Measurements from ENCODE around the gene MUC5AC. TPM values are rescaled to one million over a fixed set of nuclear protein-coding genes. Genes with fewer than 3 reads are reported as not detected.

The MUC5AC gene
- total and polyA plus RNA-seq, 10 donors = under 0.01 TPM; not detected in 8

DNA sequence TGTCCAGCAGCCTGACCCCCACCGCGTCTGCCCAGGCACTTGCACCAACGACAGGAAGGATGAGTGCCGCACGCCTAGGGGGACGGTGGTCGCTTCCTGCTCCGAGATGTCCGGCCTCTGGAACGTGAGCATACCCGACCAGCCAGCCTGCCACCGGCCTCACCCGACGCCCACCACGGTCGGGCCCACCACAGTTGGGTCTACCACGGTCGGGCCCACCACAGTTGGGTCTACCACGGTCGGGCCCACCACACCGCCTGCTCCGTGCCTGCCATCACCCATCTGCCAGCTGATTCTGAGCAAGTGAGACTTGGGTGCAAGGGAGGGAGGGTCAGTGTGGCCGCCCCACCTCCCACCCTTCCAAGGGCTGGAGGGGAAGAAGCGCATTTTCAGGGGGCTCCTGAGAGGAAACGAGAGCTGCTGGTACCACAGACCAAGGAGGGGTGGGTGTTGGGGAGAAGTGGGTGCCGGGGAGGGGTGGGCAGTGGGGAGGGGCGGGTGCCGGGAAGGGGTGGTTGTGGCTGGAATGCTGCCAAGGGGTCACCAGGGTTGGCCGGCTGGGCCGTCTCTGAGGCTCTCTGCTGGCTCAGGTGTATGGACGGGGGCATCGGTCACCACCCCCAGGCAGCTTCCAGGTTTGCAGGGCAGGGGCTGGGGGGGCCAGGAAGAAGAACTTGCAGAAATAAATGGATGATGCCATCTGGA lies 37.4 kb downstream of the MUC5AC start:
- 80 to 93% (median 88%) methylated on average over 22 to 32 of the region's 32 CpGs for WGBS, 5 donors
- no peaks in the 10 kb centered on the region for H3K9me3 ChIP-seq
- no peak overlapping the region for H3K27ac ChIP-seq
- TF ChIP-seq POLR2AphosphoS5 (IDR thresholded peaks at IDR 0.05) = no peak
- TF ChIP-seq, protein P1, sequence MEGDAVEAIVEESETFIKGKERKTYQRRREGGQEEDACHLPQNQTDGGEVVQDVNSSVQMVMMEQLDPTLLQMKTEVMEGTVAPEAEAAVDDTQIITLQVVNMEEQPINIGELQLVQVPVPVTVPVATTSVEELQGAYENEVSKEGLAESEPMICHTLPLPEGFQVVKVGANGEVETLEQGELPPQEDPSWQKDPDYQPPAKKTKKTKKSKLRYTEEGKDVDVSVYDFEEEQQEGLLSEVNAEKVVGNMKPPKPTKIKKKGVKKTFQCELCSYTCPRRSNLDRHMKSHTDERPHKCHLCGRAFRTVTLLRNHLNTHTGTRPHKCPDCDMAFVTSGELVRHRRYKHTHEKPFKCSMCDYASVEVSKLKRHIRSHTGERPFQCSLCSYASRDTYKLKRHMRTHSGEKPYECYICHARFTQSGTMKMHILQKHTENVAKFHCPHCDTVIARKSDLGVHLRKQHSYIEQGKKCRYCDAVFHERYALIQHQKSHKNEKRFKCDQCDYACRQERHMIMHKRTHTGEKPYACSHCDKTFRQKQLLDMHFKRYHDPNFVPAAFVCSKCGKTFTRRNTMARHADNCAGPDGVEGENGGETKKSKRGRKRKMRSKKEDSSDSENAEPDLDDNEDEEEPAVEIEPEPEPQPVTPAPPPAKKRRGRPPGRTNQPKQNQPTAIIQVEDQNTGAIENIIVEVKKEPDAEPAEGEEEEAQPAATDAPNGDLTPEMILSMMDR (IDR thresholded peaks at IDR 0.05 in 8 of 11, conservative IDR thresholded peaks at IDR 0.05 in 3 of 11) = no peak
- TF ChIP-seq POLR2A (IDR thresholded peaks at IDR 0.05) = no peak
- H3K4me3 ChIP-seq = no peak overlapping the region
- H3K27me3 ChIP-seq (replicated peaks in 1 of 7) = peaks cover 0 to 75% (median 28%) of the 10 kb centered on the region in 7 donors
- DNase-seq = peak; percentile 67
- H3K4me1 ChIP-seq = no peaks in the 10 kb centered on the region
- intact Hi-C loops (cut with DNase I; ENCODE audit: low total_unique reads) = no loop called here
- H3K36me3 ChIP-seq = no peaks in the 10 kb centered on the region

DNA sequence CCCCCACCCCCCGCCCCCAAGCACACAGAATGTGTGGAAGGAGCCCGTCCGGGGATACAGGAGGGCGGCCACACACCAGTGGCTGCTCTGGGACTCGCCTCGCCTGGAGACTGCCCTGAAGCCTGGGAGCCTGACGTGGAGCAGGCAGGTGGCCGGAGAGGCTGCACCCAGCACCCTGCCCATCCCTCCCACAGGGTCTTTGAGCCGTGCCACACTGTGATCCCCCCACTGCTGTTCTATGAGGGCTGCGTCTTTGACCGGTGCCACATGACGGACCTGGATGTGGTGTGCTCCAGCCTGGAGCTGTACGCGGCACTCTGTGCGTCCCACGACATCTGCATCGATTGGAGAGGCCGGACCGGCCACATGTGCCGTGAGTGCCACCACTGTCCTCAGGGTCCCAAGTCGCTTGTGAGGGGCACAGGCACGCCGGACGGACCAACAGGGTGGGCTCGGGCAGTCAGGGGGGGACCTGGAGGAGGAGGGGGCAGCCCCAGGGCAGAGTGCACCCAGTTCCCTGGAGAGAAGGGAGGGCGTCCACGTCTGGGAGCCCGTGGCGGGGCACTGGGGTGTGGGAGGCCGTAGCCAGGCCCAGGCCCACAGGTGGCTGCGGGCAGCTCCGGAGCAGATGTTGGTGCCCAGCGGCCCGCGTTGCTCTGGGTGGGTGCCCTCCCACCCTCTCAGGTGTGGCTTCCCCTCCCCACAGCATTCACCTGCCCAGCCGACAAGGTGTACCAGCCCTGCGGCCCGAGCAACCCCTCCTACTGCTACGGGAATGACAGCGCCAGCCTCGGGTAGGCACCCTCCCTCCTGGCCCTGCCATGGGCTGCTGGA lies 38.1 kb downstream of the MUC5AC start:
- Histone ChIP-seq H3K36me3 (no peaks in the 10 kb centered on the region), H3K9me3 (no peaks in the 10 kb centered on the region), H3K4me1 (no peaks in the 10 kb centered on the region), H3K4me3 (no peak overlapping the region), H3K27ac (no peak overlapping the region), H3K27me3 (replicated peaks in 1 of 7) (peaks cover 0 to 77% (median 28%) of the 10 kb centered on the region in 7 donors)
- WGBS, 5 donors = 87 to 93% (median 92%) methylated on average over 25 to 41 of the region's 41 CpGs
- peak; percentile 61 for DNase-seq
- TF ChIP-seq, protein P1 (IDR thresholded peaks at IDR 0.05 in 8 of 11, conservative IDR thresholded peaks at IDR 0.05 in 3 of 11) = no peak
- TF ChIP-seq POLR2AphosphoS5 (IDR thresholded peaks at IDR 0.05) (no peak), POLR2A (IDR thresholded peaks at IDR 0.05) (no peak)
- intact Hi-C loops (cut with DNase I; ENCODE audit: low total_unique reads) = no loop called here

DNA sequence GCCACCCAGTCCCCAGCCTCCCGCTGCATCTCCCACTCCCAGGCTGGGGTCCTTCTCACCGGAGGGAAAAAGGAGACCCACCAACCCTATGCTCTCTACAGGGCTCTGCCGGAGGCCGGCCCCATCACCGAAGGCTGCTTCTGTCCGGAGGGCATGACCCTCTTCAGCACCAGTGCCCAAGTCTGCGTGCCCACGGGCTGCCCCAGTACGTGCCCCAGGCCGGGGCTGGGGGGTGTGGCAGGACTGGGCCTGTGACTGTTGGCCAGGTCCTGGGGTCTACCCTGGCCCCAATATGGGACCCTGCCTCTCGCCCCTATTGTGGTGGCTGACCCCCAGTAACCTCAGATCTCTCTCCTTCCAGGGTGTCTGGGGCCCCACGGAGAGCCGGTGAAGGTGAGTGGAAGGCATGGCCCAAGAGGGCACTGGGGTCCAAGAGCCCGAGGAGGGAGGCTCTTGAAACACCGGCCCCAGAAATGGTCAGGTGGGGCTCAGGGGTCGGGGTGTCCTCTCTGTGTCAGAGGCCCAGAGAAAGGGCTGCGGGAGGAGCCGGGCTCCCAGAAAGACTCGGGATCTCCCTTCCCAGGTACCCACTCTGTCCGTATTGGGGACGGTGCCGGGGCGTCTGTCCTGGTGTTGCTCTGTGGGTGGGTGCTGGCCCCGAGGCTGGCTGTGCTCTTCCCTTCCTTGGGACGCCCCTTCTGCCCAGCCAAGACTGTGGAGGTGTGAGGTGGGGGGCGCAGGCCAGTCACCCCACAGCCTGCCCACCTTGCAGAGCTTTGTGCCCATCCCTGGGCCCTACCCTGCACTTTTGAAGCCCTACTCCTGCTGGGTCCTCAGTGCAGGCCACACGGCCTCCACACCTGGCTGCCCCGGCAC lies 39.0 kb downstream of the MUC5AC start:
- TF ChIP-seq, protein P1 (IDR thresholded peaks at IDR 0.05 in 8 of 11, conservative IDR thresholded peaks at IDR 0.05 in 3 of 11) = no peak
- TF ChIP-seq POLR2A (IDR thresholded peaks at IDR 0.05) (no peak), POLR2AphosphoS5 (IDR thresholded peaks at IDR 0.05) (no peak)
- DNase-seq = peak; percentile 51
- Histone ChIP-seq H3K27ac (no peak overlapping the region), H3K36me3 (no peaks in the 10 kb centered on the region), H3K9me3 (no peaks in the 10 kb centered on the region), H3K27me3 (replicated peaks in 1 of 7) (peaks cover 0 to 77% (median 28%) of the 10 kb centered on the region in 7 donors), H3K4me3 (no peak overlapping the region), H3K4me1 (no peaks in the 10 kb centered on the region)
- WGBS, 5 donors = 40 to 80% (median 79%) methylated on average over 2 to 28 of the region's 28 CpGs
- intact Hi-C loops (cut with DNase I; ENCODE audit: low total_unique reads) = no loop called here
